Glomerular endothelial cell (primary cell): ENCODE measurements around the gene WTAP. TPM values are rescaled to one million over a fixed set of nuclear protein-coding genes. Genes with fewer than 3 reads are reported as not detected.

ENCODE experiments used
- DNase-seq: peaks from one replicate; pipeline ENCODE4 v3.0.0-alpha.2; 2011; ENCODE audit warnings: low read depth, low spot score; ENCODE audit errors: extremely low read depth
- total RNA-seq: library from RNA; depleted of rRNA; stranded (reverse); fragments of >200 nt; gene quantifications from 2 replicates; pipeline ENCODE4 v1.2.3, GENCODE V29; 2015

WTAP gene
- total RNA-seq, 1 donor from 2014 or later: 78.2 TPM

DNA sequence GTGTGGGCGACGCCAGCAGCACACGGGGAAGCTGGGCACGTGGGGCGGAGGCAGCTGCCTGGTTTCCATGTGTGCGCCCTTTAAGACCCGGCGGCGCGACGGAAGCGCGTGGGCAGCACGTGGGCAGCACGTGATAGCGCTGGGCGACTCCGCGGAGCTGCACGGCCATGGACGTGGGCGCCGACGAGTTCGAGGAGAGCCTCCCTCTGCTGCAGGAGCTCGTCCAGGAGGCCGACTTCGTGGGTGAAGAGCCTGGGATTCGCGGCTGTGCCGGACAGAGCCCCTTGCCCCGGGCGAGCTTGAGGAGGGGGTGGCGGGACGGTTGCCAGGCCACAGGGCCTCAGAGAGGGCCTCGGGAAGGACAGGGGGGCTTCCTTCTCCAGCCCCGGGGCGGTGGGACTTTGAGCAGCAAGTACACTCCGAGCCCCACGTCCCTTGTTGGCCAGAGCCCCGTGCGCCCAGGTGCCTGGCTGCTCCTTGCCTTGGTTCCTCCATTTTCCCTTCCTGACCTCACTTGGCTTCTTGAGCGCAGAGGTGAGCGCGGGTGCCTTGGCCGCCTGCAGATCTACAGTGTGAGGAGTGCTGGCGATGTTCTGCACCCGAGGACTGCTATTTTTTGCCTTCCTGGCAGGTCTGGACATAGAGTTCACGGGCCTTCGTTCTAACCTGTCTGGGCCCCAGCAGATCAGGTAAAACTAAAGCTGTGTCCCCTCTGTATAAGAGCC lies 73.0 kb downstream of the WTAP start, which contains the start of gene PNLDC1:
Gene PNLDC1 (plus strand): TSS at position 136 of the 725 bp plus-strand sequence. CDS start 32 bp downstream, at position 168.
- DNase-seq: no peak

DNA sequence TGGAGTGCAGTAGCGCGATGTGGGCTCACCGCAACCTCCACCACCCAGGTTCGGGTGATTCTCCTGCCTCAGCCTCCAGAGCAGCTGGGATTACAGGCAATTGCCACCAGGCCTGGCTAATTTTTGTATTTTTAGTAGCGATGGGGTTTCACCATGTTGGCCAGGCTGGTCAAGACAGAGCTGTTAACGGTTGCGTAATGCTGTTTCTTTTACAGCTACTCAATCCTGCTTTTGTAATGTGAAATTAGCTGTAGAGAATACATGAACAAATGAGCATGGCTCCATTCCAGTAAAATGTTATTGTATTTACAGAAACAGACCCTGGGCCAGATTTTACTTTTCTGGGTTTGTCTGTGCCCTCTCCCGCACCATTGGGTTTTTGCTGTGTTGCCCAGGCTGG lies 74.6 kb downstream of the WTAP start:
- no peak for DNase-seq

DNA sequence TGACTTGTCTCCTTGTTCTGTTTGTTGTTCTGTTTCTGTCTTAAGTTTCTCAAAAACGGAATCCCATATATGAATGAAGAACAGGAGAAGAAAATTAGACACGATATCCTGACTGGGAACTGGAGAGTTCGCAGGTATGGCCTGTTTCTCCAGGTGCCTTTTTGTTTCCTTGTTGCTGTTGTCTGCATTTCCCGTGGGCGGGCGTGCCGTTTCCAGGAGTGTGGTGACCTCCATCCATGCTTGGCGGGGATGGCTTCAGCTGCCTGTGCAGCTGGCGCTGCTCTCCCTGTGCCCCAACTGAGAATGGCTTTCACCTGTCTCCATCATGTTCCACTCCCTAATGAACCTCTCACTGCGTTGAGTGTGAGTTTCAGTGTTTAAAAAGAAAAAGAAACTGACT lies 77.2 kb downstream of the WTAP start:
- no peak for DNase-seq

DNA sequence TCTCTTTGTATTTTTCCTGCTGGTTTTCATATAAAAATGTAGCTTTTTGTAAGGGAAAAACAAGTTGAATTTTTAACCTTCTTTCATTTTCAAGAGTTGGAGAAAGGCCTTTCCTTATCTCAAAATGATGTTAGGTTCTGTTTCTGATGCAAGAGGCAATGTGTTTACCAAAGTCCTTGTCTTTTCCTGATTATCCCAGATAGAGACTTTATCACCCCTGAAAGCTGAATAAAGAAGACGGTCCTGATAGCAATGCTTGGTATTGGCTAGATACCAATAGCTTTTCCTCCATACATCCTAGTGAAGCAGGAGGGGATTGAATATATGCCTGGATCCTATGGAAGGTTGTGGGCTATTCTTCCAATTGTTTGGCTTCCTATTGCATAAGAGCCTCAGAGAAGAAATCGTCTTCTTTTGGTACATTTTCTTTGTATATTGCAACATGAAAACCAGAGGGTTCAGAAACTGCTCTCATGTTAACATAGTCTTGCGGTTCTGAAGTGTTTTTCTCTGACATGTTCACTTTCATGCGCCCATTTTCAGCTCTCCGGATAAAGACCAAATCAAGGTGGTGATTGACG lies 78.2 kb downstream of the WTAP start:
- no peak for DNase-seq

Other genes starting within 250 kb of the WTAP start
- gene SOD2, start 34.3 kb upstream of the WTAP start, total RNA-seq: 233 and 764 TPM in 2 replicates
- 19.4 and 25.0 TPM in 2 replicates for gene ACAT2, start 34.5 kb downstream of the WTAP start, total RNA-seq
- 183 and 204 TPM in 2 replicates for gene TCP1, start 62.1 kb downstream of the WTAP start, total RNA-seq
- 63.6 and 73.0 TPM in 2 replicates for gene MRPL18, start 63.0 kb downstream of the WTAP start, total RNA-seq
- gene PNLDC1, start 72.8 kb downstream of the WTAP start, total RNA-seq: not detected in 2 replicates
- gene MAS1, start 163.5 kb downstream of the WTAP start, total RNA-seq: not detected in 2 replicates
- gene IGF2R, start 241.6 kb downstream of the WTAP start, total RNA-seq: 138 and 191 TPM in 2 replicates